DND-41 (cell line): ENCODE measurements around the gene SBF1.

ENCODE experiments used
- ATAC-seq: fragments of 200-7000 bp; cut with Tn5 transposase; 3 replicates; pipeline ENCODE4 v1.9.1; 2021; ENCODE audit warnings: low read depth; ENCODE audit not compliant: insufficient read depth
- DNase-seq: peaks from one replicate; pipeline ENCODE4 v3.0.0-alpha.2; 2020
- H2AFZ ChIP-seq: 2 replicates; pipeline ENCODE4 v1.6.0; 2012; ENCODE audit warnings: low read depth, low read length
- H3K27ac ChIP-seq: 2 replicates; pipeline ENCODE4 v1.5.1; 2012; ENCODE audit warnings: low read length, inconsistent platforms
- H3K27me3 ChIP-seq: fragments of 200-600 bp; sonication (generic); 2 replicates; pipeline ENCODE4 v1.6.0; 2012; ENCODE audit warnings: low read length, mild to moderate bottlenecking, inconsistent platforms; ENCODE audit not compliant: insufficient read depth, poor library complexity
- H3K36me3 ChIP-seq: 2 replicates; pipeline ENCODE4 v1.5.1; 2012; ENCODE audit warnings: low read length, inconsistent platforms; ENCODE audit not compliant: insufficient read depth
- H3K4me1 ChIP-seq: 2 replicates; pipeline ENCODE4 v1.5.1; 2012; ENCODE audit warnings: mild to moderate bottlenecking, low read length; ENCODE audit not compliant: insufficient read depth
- H3K4me2 ChIP-seq: 2 replicates; pipeline ENCODE4 v1.6.0; 2012; ENCODE audit warnings: mild to moderate bottlenecking, moderate library complexity, low read length, inconsistent platforms; ENCODE audit not compliant: insufficient read depth
- H3K4me3 ChIP-seq, 2 experiments: fragments of 200-600 bp in 1 of 2; shearing (Covaris generic) in 1 of 2; 2 replicates each; pipeline ENCODE4 v1.5.1; 2012 to 2016; ENCODE audit warnings: inconsistent platforms in 2 of 2, low read length in 2 of 2, mild to moderate bottlenecking in 2 of 2, low read depth in 1 of 2, moderate library complexity in 1 of 2
- H3K79me2 ChIP-seq: 2 replicates; pipeline ENCODE4 v1.6.0; 2012; ENCODE audit warnings: low read length, inconsistent platforms; ENCODE audit not compliant: insufficient read depth
- H3K9ac ChIP-seq: 2 replicates; pipeline ENCODE4 v1.6.0; 2012; ENCODE audit warnings: low read depth, mild to moderate bottlenecking, inconsistent platforms, low read length, moderate library complexity
- H3K9me3 ChIP-seq: 2 replicates; pipeline ENCODE4 v1.5.1; 2012; ENCODE audit warnings: low read length, moderate library complexity, mild to moderate bottlenecking, inconsistent platforms; ENCODE audit not compliant: insufficient read depth, severe bottlenecking
- H4K20me1 ChIP-seq: 2 replicates; pipeline ENCODE4 v1.6.0; 2012; ENCODE audit warnings: low read length; ENCODE audit not compliant: insufficient read depth
- EZH2 ChIP-seq: IDR thresholded peaks from 3 replicates; pipeline ENCODE4 v1.6.1; 2012; ENCODE audit warnings: borderline replicate concordance, low read depth, mild to moderate bottlenecking, moderate library complexity, low read length, inconsistent platforms; ENCODE audit not compliant: severe bottlenecking
- TF ChIP-seq, protein P1 (sequence below): IDR thresholded peaks from 2 replicates; pipeline ENCODE4 v1.5.1; 2012; ENCODE audit warnings: borderline replicate concordance, low read length, moderate library complexity, mild to moderate bottlenecking; ENCODE audit not compliant: poor library complexity, severe bottlenecking; ENCODE audit errors: extremely low read depth

The SBF1 gene

DNA sequence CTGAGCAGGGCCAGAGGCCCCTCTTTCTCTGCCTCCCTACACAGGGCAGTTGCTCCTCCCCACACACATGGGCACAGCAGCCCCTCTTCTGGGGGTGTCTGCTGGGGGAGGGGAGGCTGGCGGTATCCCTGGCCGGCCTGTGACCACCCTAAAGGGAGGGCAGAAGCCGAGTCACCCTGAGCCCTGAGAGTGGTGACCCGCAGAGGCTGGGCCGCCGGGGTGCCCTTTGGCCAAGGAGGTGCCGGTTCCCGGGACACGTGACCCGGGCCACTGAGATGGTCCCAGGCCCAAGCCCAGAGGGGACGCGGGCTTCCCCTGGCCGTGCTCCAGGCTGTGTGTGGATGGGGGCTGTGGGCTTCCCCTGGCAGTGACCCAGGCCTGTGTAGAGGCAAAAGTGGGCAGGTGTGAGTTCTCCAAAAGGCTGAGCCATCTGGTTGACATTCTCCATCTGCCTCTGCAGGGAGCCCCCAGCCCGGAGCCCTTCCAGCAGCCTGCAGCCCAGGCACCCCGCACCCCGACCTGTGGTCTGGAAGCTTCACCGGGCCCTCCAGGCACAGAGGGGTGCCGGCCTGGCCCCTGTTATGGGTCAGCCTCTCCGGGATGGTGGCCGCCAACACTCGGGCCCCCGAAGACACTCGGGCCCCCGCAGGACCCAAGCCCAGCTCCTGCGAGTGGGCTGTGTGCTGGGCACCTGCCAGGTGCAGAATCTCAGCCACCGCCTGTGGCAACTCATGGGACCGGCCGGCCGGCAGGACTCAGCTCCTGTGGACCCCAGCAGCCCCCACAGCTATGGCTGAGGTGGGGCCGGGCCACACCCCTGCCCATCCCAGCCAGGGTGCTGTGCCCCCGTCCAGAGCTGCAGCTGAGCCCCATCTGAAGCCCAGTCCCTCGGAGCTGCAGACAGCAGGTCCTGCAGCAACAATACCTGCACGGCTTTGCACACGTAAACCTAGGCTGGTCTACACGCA, 7.6 kb upstream of the SBF1 start:
- Histone ChIP-seq H3K27me3 (no peaks in the 10 kb centered on the region), H2AFZ (no peak overlapping the region), H3K4me2 (no peak overlapping the region), H3K9ac (no peak overlapping the region), H3K27ac (no peak overlapping the region), H3K9me3 (no peaks in the 10 kb centered on the region), H3K4me3 (no peak overlapping the region), H3K36me3 (no peaks in the 10 kb centered on the region), H4K20me1 (no peaks in the 10 kb centered on the region), H3K4me1 (no peaks in the 10 kb centered on the region), H3K79me2 (no peaks in the 10 kb centered on the region)
- DNase-seq, result no peak
- no peak for ATAC-seq
- no peak for TF ChIP-seq EZH2
- TF ChIP-seq, protein P1, sequence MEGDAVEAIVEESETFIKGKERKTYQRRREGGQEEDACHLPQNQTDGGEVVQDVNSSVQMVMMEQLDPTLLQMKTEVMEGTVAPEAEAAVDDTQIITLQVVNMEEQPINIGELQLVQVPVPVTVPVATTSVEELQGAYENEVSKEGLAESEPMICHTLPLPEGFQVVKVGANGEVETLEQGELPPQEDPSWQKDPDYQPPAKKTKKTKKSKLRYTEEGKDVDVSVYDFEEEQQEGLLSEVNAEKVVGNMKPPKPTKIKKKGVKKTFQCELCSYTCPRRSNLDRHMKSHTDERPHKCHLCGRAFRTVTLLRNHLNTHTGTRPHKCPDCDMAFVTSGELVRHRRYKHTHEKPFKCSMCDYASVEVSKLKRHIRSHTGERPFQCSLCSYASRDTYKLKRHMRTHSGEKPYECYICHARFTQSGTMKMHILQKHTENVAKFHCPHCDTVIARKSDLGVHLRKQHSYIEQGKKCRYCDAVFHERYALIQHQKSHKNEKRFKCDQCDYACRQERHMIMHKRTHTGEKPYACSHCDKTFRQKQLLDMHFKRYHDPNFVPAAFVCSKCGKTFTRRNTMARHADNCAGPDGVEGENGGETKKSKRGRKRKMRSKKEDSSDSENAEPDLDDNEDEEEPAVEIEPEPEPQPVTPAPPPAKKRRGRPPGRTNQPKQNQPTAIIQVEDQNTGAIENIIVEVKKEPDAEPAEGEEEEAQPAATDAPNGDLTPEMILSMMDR, result no peak

DNA sequence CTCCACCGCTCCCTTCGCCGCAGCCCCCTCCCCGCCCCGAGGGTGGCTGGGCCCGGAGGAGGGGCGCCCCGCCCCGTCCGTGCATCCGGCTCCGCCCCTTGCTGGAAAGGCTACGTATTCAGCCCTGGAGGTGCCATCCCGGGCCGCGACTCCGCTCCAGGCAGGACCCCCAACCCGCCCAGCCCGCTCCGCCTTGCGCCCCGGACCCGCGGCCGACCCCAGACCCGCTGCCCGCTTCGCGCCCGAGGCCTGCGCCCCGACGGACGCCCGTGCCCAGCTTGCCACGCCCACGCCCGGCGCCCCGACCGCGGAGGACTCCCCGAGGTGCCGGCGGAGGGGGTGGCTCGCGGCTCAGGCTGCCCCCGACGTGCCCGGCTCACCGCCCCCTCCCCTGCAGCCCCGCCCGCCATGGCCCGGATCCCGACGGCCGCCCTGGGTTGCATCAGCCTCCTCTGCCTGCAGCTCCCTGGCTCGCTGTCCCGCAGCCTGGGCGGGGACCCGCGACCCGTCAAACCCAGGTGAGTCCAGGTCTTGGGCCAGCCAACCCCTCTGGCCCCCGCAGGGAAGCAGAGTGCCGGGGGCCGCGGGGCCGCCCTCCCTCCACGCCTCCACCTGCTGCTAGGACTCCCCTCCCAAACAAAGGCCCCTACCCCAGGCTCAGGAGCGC, 6.7 kb upstream of the SBF1 start, which contains the start of gene ADM2:
TSS of gene ADM2 (plus strand) at position 104 of the 667 bp plus-strand sequence. CDS start at position 409, 305 bp downstream.
- TF ChIP-seq, protein P1, result no peak
- TF ChIP-seq EZH2, result no peak
- H3K9ac ChIP-seq, result no peak within 1 kb of the TSS
- H2AFZ ChIP-seq, result no peak within 1 kb of the TSS

DNA sequence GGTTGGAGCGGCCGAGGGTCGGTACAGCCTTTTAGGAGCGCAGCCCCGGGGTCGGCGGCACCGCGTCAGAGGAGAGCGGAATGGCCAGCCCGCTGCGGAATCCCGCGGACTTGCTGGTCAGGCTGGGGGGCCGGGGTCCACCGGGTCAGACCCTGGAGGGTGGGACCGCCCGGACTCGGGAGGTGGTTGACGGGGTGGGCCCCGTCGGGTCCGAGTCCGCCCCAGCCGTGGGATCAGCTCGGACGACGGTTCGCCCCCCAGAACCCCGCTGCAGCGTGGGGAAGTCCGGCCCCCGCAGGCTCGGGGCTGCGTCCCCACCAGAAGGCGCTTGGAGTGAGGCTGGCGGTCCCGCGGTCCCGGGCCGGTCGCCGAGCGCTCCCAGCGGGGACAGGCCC, 6.2 kb upstream of the SBF1 start:
- Histone ChIP-seq H2AFZ (no peak overlapping the region), H3K4me1 (peaks cover 5% of the 10 kb centered on the region), H3K36me3 (no peaks in the 10 kb centered on the region), H3K79me2 (no peaks in the 10 kb centered on the region), H4K20me1 (no peaks in the 10 kb centered on the region), H3K9me3 (no peaks in the 10 kb centered on the region), H3K9ac (no peak overlapping the region), H3K4me3 (no peak overlapping the region), H3K4me2 (no peak overlapping the region), H3K27ac (no peak overlapping the region), H3K27me3 (no peaks in the 10 kb centered on the region)
- ATAC-seq (no peak), DNase-seq (no peak)
- TF ChIP-seq EZH2, result no peak
- TF ChIP-seq, protein P1, result no peak

More for the DNA sequence above, 6.7 kb upstream of the SBF1 start, which contains the start of gene ADM2:
- Histone ChIP-seq H3K27me3 (no peaks in the 10 kb centered on the region), H3K27ac (no peak within 1 kb of the TSS), H3K4me2 (no peak within 1 kb of the TSS), H3K4me1 (peaks cover 5% of the 10 kb centered on the region), H3K4me3 (no peak within 1 kb of the TSS), H3K79me2 (no peaks in the 10 kb centered on the region), H3K36me3 (no peaks in the 10 kb centered on the region), H3K9me3 (no peaks in the 10 kb centered on the region), H4K20me1 (no peaks in the 10 kb centered on the region)
- no peak for DNase-seq
- ATAC-seq, result no peak
